HG03575 (cell line): Measurements from ENCODE around the gene RAB3GAP1.
"Not testable (repeated sequence)": the region's sequence is repeated elsewhere in the genome, so short reads cannot be mapped to it uniquely, and the experiment has no call there.

Experiments used
- ATAC-seq: cut with Tn5 transposase; IDR thresholded peaks from one replicate; pipeline ENCODE4 v1.9.1; 2021; ENCODE audit not compliant: unreplicated experiment, insufficient number of reproducible peaks, low FRiP score; ENCODE audit errors: extremely low read depth

The RAB3GAP1 gene

GRCh38 chr2:135052042-135052876 is at the start of gene RAB3GAP1:
RAB3GAP1 (plus strand) TSS chr2:135052292; CDS start chr2:135052308, 16 bp downstream.
- peak; percentile 44 for ATAC-seq

GRCh38 chr2:135002836-135003235 is 49.3 kb upstream of the RAB3GAP1 start:
- no peak for ATAC-seq

GRCh38 chr2:135004005-135004746 is 47.9 kb upstream of the RAB3GAP1 start:
- ATAC-seq, result no peak

GRCh38 chr2:135005753-135006152 is 46.3 kb upstream of the RAB3GAP1 start:
- ATAC-seq, result no peak

- no peak for ATAC-seq
Observed at GRCh38 chr2:135009339-135009738, 42.8 kb upstream of the RAB3GAP1 start.

GRCh38 chr2:135010200-135010942 is 41.7 kb upstream of the RAB3GAP1 start:
- ATAC-seq, result no peak

GRCh38 chr2:135011633-135012032 is 40.5 kb upstream of the RAB3GAP1 start:
- no peak for ATAC-seq

- ATAC-seq, result no peak
Observed at GRCh38 chr2:135021618-135022017, 30.5 kb upstream of the RAB3GAP1 start.

- no peak for ATAC-seq
Observed at GRCh38 chr2:135022952-135023880, 28.9 kb upstream of the RAB3GAP1 start.

- no peak for ATAC-seq
Observed at GRCh38 chr2:135023886-135024485, 28.1 kb upstream of the RAB3GAP1 start.

GRCh38 chr2:135029481-135030134 is 22.5 kb upstream of the RAB3GAP1 start:
- no peak for ATAC-seq

GRCh38 chr2:135030826-135031225 is 21.3 kb upstream of the RAB3GAP1 start:
- no peak for ATAC-seq

- ATAC-seq, result not testable (repeated sequence)
Observed at GRCh38 chr2:135033216-135033615, 18.9 kb upstream of the RAB3GAP1 start.

GRCh38 chr2:135037831-135038230 is 14.3 kb upstream of the RAB3GAP1 start:
- ATAC-seq, result no peak

GRCh38 chr2:135043345-135043744 is 8.7 kb upstream of the RAB3GAP1 start:
- ATAC-seq, result no peak

GRCh38 chr2:135047300-135047699 is 4.8 kb upstream of the RAB3GAP1 start, which contains the start of gene MAP3K19:
MAP3K19 (minus strand) TSS chr2:135047447; CDS start chr2:135024647, 22,800 bp downstream.
- ATAC-seq, result no peak

GRCh38 chr2:135048122-135048521 is 4.0 kb upstream of the RAB3GAP1 start:
- ATAC-seq, result no peak

- ATAC-seq, result no peak
Observed at GRCh38 chr2:135050132-135050531, 2.0 kb upstream of the RAB3GAP1 start.
